Measurements from ENCODE around the gene HHAT.

GRCh38 chr1:210328746-210329503, at the start of gene HHAT:
- TF ChIP-seq CTCF (IDR thresholded peaks at IDR 0.05): peak in 1 of 6 experiments; percentile 10
- TF ChIP-seq POLR2A (IDR thresholded peaks at IDR 0.05): peak in 2 of 4 donors; percentile 50 to 64

Measured in esophagus squamous epithelium (tissue), 4 donors.